Measurements from ENCODE around the gene RUVBL1.

DNA sequence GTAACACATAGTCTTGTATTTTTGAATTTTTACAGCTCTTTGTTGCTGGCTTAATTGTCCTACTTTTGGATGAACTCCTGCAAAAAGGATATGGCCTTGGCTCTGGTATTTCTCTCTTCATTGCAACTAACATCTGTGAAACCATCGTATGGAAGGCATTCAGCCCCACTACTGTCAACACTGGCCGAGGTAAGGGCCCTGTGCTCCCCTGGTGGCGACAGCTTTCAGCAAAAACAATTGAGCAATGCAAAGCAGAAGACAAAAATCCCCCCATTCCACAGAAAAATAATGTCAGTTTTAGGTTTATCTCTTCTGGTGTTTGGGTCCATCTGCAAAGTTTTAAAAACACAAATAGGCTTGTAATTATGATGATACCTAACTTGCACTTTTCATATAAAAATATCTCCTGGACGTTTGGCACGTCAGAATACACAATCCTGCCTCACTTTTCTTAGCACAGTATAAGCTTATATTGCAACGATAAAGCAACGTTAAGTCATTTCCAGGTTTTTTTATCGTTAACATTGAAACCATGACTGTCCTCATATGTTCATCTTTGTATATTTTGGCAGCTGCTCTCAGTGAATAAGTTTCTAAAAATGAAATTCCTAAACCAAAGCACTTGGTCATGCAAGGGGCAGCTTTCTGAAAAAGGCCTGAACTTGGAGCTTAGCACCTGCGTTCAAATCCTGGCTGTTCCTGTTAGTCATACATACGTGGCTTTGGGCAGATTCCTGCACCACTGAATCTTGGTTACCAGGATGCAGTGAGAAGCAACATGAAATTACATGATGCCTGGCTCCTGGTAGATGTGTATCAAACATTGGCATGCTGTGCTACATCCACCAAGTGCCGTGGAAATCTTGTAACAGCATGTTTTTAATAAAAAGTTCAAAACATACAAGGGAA is 62.9 kb downstream of the RUVBL1 start:
- TF ChIP-seq, protein P1, sequence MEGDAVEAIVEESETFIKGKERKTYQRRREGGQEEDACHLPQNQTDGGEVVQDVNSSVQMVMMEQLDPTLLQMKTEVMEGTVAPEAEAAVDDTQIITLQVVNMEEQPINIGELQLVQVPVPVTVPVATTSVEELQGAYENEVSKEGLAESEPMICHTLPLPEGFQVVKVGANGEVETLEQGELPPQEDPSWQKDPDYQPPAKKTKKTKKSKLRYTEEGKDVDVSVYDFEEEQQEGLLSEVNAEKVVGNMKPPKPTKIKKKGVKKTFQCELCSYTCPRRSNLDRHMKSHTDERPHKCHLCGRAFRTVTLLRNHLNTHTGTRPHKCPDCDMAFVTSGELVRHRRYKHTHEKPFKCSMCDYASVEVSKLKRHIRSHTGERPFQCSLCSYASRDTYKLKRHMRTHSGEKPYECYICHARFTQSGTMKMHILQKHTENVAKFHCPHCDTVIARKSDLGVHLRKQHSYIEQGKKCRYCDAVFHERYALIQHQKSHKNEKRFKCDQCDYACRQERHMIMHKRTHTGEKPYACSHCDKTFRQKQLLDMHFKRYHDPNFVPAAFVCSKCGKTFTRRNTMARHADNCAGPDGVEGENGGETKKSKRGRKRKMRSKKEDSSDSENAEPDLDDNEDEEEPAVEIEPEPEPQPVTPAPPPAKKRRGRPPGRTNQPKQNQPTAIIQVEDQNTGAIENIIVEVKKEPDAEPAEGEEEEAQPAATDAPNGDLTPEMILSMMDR (conservative IDR thresholded peaks at IDR 0.05; ENCODE audit: low read depth, low read length) = no peak
- no peak for TF ChIP-seq EZH2 (IDR thresholded peaks at IDR 0.05; ENCODE audit: borderline replicate concordance, low read depth, low read length, poor library complexity, severe bottlenecking)
